ENCODE data around the gene NT5C.

GRCh38 chr17:75094871-75095399 lies 36.6 kb downstream of the NT5C start:
- TF ChIP-seq, protein P1, sequence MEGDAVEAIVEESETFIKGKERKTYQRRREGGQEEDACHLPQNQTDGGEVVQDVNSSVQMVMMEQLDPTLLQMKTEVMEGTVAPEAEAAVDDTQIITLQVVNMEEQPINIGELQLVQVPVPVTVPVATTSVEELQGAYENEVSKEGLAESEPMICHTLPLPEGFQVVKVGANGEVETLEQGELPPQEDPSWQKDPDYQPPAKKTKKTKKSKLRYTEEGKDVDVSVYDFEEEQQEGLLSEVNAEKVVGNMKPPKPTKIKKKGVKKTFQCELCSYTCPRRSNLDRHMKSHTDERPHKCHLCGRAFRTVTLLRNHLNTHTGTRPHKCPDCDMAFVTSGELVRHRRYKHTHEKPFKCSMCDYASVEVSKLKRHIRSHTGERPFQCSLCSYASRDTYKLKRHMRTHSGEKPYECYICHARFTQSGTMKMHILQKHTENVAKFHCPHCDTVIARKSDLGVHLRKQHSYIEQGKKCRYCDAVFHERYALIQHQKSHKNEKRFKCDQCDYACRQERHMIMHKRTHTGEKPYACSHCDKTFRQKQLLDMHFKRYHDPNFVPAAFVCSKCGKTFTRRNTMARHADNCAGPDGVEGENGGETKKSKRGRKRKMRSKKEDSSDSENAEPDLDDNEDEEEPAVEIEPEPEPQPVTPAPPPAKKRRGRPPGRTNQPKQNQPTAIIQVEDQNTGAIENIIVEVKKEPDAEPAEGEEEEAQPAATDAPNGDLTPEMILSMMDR (IDR thresholded peaks at IDR 0.05) = no peak
- no peak for TF ChIP-seq POLR2AphosphoS5 (IDR thresholded peaks at IDR 0.05)
